HG02885 (cell line): ENCODE measurements around the gene SPACA1.

ENCODE experiments used
- ATAC-seq: cut with Tn5 transposase; IDR thresholded peaks from one replicate; pipeline ENCODE4 v1.9.1; 2021; ENCODE audit warnings: mild to moderate bottlenecking; ENCODE audit not compliant: unreplicated experiment, poor library complexity

Gene SPACA1

GRCh38 chr6:88086792-88087191 is 39.2 kb downstream of the SPACA1 start:
- ATAC-seq: no peak

DNA sequence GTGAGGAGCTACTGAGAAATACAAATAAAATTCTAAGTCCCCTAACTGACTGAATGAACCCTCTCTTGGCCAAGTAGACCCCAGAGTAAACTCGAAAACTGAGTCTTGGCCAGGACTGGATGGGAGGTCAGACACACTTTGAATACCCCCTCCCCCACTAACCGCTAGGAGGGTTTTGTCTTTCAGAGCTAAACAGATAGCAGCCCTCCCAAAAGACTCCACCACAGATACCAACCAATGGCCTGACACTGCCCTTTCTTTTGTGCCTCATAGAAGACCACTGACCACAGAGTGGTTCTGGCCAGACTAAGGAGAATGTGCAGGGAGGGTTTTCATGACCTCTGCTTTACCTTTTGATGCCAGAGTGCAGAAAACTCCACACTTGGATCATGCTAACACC is 42.1 kb downstream of the SPACA1 start:
- ATAC-seq: no peak

DNA sequence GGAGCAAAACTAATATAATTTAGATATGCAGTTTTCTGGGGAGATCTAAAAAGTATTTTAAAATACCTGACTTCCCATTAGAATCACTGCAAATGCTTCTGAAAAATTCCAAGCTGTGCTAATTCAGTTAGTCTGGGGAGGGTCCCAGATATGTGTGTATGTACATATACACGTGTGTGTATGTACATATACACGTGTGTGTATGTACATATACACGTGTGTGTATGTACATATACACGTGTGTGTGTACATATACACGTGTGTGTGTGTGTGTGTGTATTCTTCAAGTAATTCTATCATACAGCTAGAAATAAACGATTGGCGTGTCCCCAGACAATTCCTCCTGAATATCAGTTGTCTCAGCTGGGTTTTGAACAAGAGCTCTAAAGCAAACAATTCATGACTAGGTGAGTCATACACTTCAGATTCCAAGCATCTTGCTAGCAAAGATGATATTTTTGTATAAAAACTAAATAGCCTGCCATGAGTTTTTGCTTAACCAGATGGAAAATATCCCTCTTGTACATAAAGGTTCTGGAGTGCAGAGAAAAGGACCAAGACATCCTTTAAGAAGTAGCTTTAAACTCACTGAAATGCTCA is 58.2 kb downstream of the SPACA1 start:
- ATAC-seq: no peak

DNA sequence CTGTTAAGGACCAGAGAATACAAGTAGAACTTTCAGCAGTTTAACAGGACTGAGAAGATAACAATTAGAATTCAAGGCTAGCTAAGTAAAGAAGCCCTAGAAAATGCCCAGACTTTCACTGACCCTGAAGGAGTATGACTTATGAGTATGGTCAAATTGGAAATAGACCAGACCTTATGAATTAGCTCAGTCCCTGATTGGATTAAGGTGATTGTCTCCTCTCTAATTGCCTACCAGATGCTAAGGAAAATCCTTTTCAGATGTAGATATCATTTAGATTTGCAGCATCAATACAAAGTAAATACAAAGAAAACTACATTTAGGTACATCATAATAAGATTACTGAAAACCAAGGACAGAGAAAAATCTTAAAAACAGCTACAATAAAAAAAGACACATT is 59.6 kb downstream of the SPACA1 start:
- ATAC-seq: no peak

GRCh38 chr6:88111991-88112390 is 64.3 kb downstream of the SPACA1 start:
- no peak for ATAC-seq

GRCh38 chr6:88114838-88115237 is 67.2 kb downstream of the SPACA1 start:
- no peak for ATAC-seq

DNA sequence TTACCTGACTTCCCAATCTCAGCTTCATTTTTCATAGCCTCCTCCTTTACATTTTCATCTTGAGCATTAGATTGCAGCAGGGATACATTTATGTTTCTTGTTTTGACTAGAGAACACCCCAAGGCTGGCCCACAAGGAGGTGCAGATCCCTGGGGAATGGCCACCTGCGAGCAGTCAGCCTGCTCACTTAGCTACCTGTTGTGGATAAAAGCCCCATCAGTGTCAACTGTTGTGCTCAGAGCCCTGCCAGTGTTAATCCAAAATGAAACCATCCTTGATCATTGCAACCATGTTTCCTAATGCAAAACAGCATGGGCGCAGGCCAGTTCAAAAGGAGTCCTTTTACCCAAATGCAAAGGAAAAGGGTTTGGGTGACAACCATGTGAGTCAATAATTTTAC is 67.7 kb downstream of the SPACA1 start:
- no peak for ATAC-seq

DNA sequence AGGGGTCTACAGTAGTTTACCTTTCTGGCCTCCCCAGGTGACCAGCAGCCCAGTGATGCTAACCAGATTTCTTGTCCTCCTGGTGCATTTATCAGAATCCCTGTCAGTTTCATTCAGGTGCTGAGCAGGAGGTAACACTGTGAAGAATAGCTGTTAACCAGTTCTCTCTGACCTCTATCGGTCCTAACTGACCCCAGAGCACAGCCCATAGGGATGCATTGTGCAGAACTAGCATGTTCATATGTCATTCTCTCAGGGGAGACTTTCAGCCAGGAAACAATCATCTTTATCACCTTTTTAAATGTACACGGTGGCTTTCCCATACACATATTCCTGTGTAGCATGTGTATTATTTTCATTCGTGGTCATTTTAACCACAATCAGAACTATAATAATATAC is 68.6 kb downstream of the SPACA1 start:
- ATAC-seq: no peak
